Peyer's patch (tissue), 4 donors: ENCODE measurements around the gene CLEC16A.

Experiments
- POLR2A ChIP-seq, 2 donors: fragments of 450-650 bp; IDR thresholded peaks; one replicate each; pipeline ENCODE4 v1.5.1; 2017; ENCODE audit warnings: antibody characterized with exemption in 2 of 2, mild to moderate bottlenecking in 2 of 2, moderate library complexity in 2 of 2
- TF ChIP-seq, protein P1 (sequence below), 6 experiments: fragments of 450-650 bp in 4 of 6; fragments of 200-600 bp in 2 of 6; sonication (generic) in 1 of 6; IDR thresholded peaks; one replicate each; pipeline ENCODE4 v1.5.1; 2017 to 2019; ENCODE audit warnings: antibody characterized with exemption in 6 of 6, mild to moderate bottlenecking in 3 of 6, moderate library complexity in 1 of 6

DNA sequence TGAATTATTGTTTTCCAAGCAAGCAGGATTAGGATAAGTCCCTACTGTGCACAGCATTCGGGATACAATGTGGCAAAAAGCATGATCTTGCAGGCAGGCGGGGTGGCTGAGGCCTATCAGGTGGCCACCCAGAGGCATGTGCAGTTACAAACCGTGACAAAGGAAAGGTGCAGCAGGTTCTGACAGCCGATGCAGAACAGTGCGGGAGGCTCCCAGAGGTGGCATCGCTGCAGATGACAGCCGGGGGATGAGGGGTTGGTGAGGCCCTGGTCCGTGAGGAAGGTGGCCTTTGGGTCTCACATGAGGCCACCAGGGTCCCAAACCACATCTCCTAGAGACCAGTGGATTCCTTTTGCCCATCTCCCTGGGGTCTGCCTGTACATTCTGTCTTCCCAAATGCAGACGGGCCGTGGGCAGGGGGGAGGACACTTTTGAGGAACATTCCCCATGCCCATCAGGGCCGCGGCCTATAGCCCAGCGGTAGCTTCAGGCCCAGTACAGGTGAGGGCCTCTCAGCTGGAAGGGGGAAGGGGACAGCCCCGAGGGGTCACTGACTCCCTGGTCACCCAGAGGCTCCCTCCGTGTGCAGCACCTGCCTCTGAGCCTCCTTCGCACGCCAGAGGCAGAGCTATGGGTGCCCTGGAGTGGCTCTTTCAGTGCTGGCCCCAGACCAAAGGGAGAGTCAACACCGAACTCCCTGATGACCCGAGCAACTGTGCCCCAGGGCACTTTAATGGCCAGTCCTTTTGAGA is 226.5 kb downstream of the CLEC16A start:
- TF ChIP-seq, protein P1, sequence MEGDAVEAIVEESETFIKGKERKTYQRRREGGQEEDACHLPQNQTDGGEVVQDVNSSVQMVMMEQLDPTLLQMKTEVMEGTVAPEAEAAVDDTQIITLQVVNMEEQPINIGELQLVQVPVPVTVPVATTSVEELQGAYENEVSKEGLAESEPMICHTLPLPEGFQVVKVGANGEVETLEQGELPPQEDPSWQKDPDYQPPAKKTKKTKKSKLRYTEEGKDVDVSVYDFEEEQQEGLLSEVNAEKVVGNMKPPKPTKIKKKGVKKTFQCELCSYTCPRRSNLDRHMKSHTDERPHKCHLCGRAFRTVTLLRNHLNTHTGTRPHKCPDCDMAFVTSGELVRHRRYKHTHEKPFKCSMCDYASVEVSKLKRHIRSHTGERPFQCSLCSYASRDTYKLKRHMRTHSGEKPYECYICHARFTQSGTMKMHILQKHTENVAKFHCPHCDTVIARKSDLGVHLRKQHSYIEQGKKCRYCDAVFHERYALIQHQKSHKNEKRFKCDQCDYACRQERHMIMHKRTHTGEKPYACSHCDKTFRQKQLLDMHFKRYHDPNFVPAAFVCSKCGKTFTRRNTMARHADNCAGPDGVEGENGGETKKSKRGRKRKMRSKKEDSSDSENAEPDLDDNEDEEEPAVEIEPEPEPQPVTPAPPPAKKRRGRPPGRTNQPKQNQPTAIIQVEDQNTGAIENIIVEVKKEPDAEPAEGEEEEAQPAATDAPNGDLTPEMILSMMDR (IDR thresholded peaks at IDR 0.05) = no peak
- no peak for TF ChIP-seq POLR2A (IDR thresholded peaks at IDR 0.05)
